Activated CD4-positive, alpha-beta T cell treated with anti-CD3 and anti-CD28 coated beads for 36 hours (primary cell): Measurements from ENCODE around the gene KRT34. TPM values are rescaled to one million over a fixed set of nuclear protein-coding genes. Genes with fewer than 3 reads are reported as not detected.
"Not testable (repeated sequence)": the region's sequence is repeated elsewhere in the genome, so short reads cannot be mapped to it uniquely, and the experiment has no call there.

ENCODE experiments used
- ATAC-seq: fragments of 200-7000 bp; cut with Tn5 transposase; one replicate; pipeline ENCODE4 v1.10.0; 2021; ENCODE audit warnings: mild to moderate bottlenecking, moderate library complexity
- CTCF ChIA-PET: fragments of 350-600 bp; sonication (Branson Sonifier 250); formaldehyde crosslinking; loops from one replicate; lab custom pipeline; 2021; ENCODE audit warnings: antibody characterized with exemption; lab: Charles Lee
- POLR2A ChIA-PET: fragments of 350-600 bp; sonication (Branson Sonifier 250); formaldehyde crosslinking; loops from one replicate; lab custom pipeline; 2021; ENCODE audit warnings: antibody characterized with exemption, inconsistent platforms; lab: Charles Lee
- DNase-seq: peaks from one replicate; pipeline ENCODE4 v3.0.0-alpha.2; 2020
- H3K27ac Mint-ChIP-seq: one replicate; pipeline ENCODE4 v1.8.0; 2021; ENCODE audit warnings: mixed read lengths
- H3K27me3 Mint-ChIP-seq: one replicate; pipeline ENCODE4 v1.8.0; 2021; ENCODE audit warnings: mixed read lengths
- H3K36me3 Mint-ChIP-seq: one replicate; pipeline ENCODE4 v1.8.0; 2021; ENCODE audit warnings: low read depth, mixed read lengths
- H3K4me1 Mint-ChIP-seq: one replicate; pipeline ENCODE4 v1.8.0; 2021; ENCODE audit warnings: mixed read lengths
- H3K4me3 Mint-ChIP-seq: one replicate; pipeline ENCODE4 v1.8.0; 2021; ENCODE audit warnings: mild to moderate bottlenecking, moderate library complexity, mixed read lengths
- H3K9me3 Mint-ChIP-seq: one replicate; pipeline ENCODE4 v1.8.0; 2021; ENCODE audit warnings: low read depth, mixed read lengths
- intact Hi-C, 2 experiments: fragments of 100-400 bp; cut with DNase I in 1 of 2; cut with micrococcal nuclease in 1 of 2; formaldehyde crosslinking; loops; one replicate each; pipeline versions ENCODE4 v1.14.2 to v1.15.1; 2022 to 2024; cut with DNase I, micrococcal nuclease
- total RNA-seq, 2 experiments: library from RNA; stranded (reverse); gene quantifications; one replicate each; pipeline ENCODE4 v1.2.3, GENCODE V29; 2021

The KRT34 gene
- total RNA-seq, 2 experiments from 2014 or later: not detected

GRCh38 chr17:41390411-41390938 is 8.4 kb upstream of the KRT34 start:
- ChIA-PET CTCF (interaction anchor here (0.8 to 1.3 kb wide), 3 partner anchors 13 to 138 kb away, joined by 3 to 4 read pairs (median 3); no protein-coding TSS in a partner anchor), POLR2A (no interaction called here)
- Mint-ChIP-seq H3K9me3 (peaks cover 12% of the 10 kb centered on the region), H3K27ac (no peak overlapping the region), H3K27me3 (peaks cover 5% of the 10 kb centered on the region), H3K4me3 (no peak overlapping the region), H3K4me1 (no peaks in the 10 kb centered on the region), H3K36me3 (no peaks in the 10 kb centered on the region)
- intact Hi-C loops: no loop called here
- ATAC-seq (no peak), DNase-seq (no peak)

- Mint-ChIP-seq H3K27me3 (peaks cover 5% of the 10 kb centered on the region), H3K36me3 (no peaks in the 10 kb centered on the region), H3K9me3 (peaks cover 12% of the 10 kb centered on the region), H3K4me3 (no peak overlapping the region), H3K4me1 (no peaks in the 10 kb centered on the region), H3K27ac (no peak overlapping the region)
- ChIA-PET CTCF (interaction anchor here (0.5 to 0.7 kb wide), 2 partner anchors 92 to 204 kb away, joined by 4 to 5 read pairs; no protein-coding TSS in a partner anchor), POLR2A (no interaction called here)
- DNase-seq (no peak), ATAC-seq (no peak)
- intact Hi-C loops: no loop called here
Measured at GRCh38 chr17:41387670-41388069, 5.6 kb upstream of the KRT34 start.

- Mint-ChIP-seq H3K27me3 (peaks cover 3% of the 10 kb centered on the region), H3K36me3 (no peaks in the 10 kb centered on the region), H3K9me3 (peaks cover 12% of the 10 kb centered on the region), H3K4me1 (no peaks in the 10 kb centered on the region), H3K27ac (no peak overlapping the region), H3K4me3 (no peak overlapping the region)
- intact Hi-C loops: no loop called here
- ATAC-seq: no peak
- no peak for DNase-seq
- ChIA-PET CTCF (no interaction called here), POLR2A (no interaction called here)
Measured at GRCh38 chr17:41386227-41386626, 4.1 kb upstream of the KRT34 start.

GRCh38 chr17:41383690-41384089 is 1.6 kb upstream of the KRT34 start:
- no peaks in the 10 kb centered on the region for H3K36me3 Mint-ChIP-seq
- no peak for DNase-seq
- no peak for ATAC-seq
- H3K27ac Mint-ChIP-seq: no peak overlapping the region
- POLR2A ChIA-PET: no interaction called here
- CTCF ChIA-PET: no interaction called here
- intact Hi-C loops: no loop called here
- H3K4me1 Mint-ChIP-seq: peaks cover 3% of the 10 kb centered on the region
- H3K4me3 Mint-ChIP-seq: no peak overlapping the region
- H3K27me3 Mint-ChIP-seq: no peaks in the 10 kb centered on the region
- H3K9me3 Mint-ChIP-seq: peaks cover 12% of the 10 kb centered on the region

- no peak overlapping the region for H3K27ac Mint-ChIP-seq
- peaks cover 16% of the 10 kb centered on the region for H3K4me1 Mint-ChIP-seq
- ATAC-seq (no peak), DNase-seq (no peak)
- H3K9me3 Mint-ChIP-seq: peaks cover 8% of the 10 kb centered on the region
- CTCF ChIA-PET: interaction anchor here (0.8 kb wide), 1 partner anchor 31 kb away, joined by 3 read pairs; no protein-coding TSS in a partner anchor
- intact Hi-C loops: no loop called here
- no peak overlapping the region for H3K4me3 Mint-ChIP-seq
- no peaks in the 10 kb centered on the region for H3K36me3 Mint-ChIP-seq
- POLR2A ChIA-PET: no interaction called here
- H3K27me3 Mint-ChIP-seq: no peaks in the 10 kb centered on the region
Measured at GRCh38 chr17:41382394-41382793, 288 bp upstream of the KRT34 start.

- H3K9me3 Mint-ChIP-seq, DNase-seq, intact Hi-C loops, H3K27me3 Mint-ChIP-seq, POLR2A ChIA-PET, H3K36me3 Mint-ChIP-seq, ATAC-seq, H3K27ac Mint-ChIP-seq, H3K4me3 Mint-ChIP-seq: not testable (repeated sequence)
- peaks cover 21% of the 10 kb centered on the region for H3K4me1 Mint-ChIP-seq
- CTCF ChIA-PET: interaction anchor here (0.7 to 1.6 kb wide), 4 partner anchors 38 to 268 kb away, joined by 3 to 4 read pairs (median 3); no protein-coding TSS in a partner anchor
Measured at GRCh38 chr17:41380091-41380490, 2.0 kb downstream of the KRT34 start.

GRCh38 chr17:41377546-41377945 is 4.6 kb downstream of the KRT34 start:
- Mint-ChIP-seq H3K9me3 (peaks cover 4% of the 10 kb centered on the region), H3K27me3 (no peaks in the 10 kb centered on the region), H3K27ac (no peak overlapping the region), H3K4me3 (no peak overlapping the region), H3K4me1 (peaks cover 21% of the 10 kb centered on the region), H3K36me3 (no peaks in the 10 kb centered on the region)
- intact Hi-C loops: no loop called here
- no peak for ATAC-seq
- ChIA-PET CTCF (interaction anchor here (0.7 kb wide), 1 partner anchor 22 kb away, joined by 3 read pairs; no protein-coding TSS in a partner anchor), POLR2A (no interaction called here)
- no peak for DNase-seq

GRCh38 chr17:41369713-41370112 is 12.4 kb downstream of the KRT34 start, which contains the start of gene KRT33B:
Gene KRT33B (minus strand): TSS chr17:41369813. CDS start chr17:41369750, 63 bp downstream.
- H3K9me3 Mint-ChIP-seq: peaks cover 4% of the 10 kb centered on the region

GRCh38 chr17:41369023-41369422 is 13.1 kb downstream of the KRT34 start:
- DNase-seq (no peak), ATAC-seq (no peak)
- POLR2A ChIA-PET: no interaction called here
- CTCF ChIA-PET: interaction anchor here (0.7 to 3.7 kb wide), 2 partner anchors 19 to 325 kb away, joined by 3 to 22 read pairs; partner anchors contain the start of gene KRT33A
- Mint-ChIP-seq H3K4me3 (no peak overlapping the region), H3K27me3 (no peaks in the 10 kb centered on the region), H3K4me1 (peaks cover 2% of the 10 kb centered on the region), H3K27ac (no peak overlapping the region), H3K36me3 (no peaks in the 10 kb centered on the region), H3K9me3 (no peaks in the 10 kb centered on the region)
- intact Hi-C loops: no loop called here

More at GRCh38 chr17:41369713-41370112, 12.4 kb downstream of the KRT34 start, which contains the start of gene KRT33B:
- no peak within 1 kb of the TSS for H3K4me3 Mint-ChIP-seq
- H3K27me3 Mint-ChIP-seq: no peaks in the 10 kb centered on the region
- H3K4me1 Mint-ChIP-seq: peaks cover 2% of the 10 kb centered on the region
- H3K27ac Mint-ChIP-seq: no peak within 1 kb of the TSS
- DNase-seq (no peak), ATAC-seq (no peak)
- CTCF ChIA-PET: interaction anchor here (0.8 to 3.7 kb wide), 3 partner anchors 20 to 408 kb away, joined by 3 to 22 read pairs (median 6); partner anchors contain the start of gene KRT33A
- intact Hi-C loops: loop anchor here in 1 of 2 experiments (1.0 kb wide), 1 partner anchor 19 kb away; the partner anchor contains the start of gene KRT33A
- POLR2A ChIA-PET: no interaction called here
- no peaks in the 10 kb centered on the region for H3K36me3 Mint-ChIP-seq

- no peaks in the 10 kb centered on the region for H3K36me3 Mint-ChIP-seq
- H3K4me1 Mint-ChIP-seq: peaks cover 2% of the 10 kb centered on the region
- ATAC-seq (no peak), DNase-seq (no peak)
- no peaks in the 10 kb centered on the region for H3K9me3 Mint-ChIP-seq
- intact Hi-C loops: no loop called here
- no peaks in the 10 kb centered on the region for H3K27me3 Mint-ChIP-seq
- CTCF ChIA-PET: interaction anchor here (0.8 to 0.9 kb wide), 2 partner anchors 181 to 457 kb away, joined by 3 read pairs; no protein-coding TSS in a partner anchor
- no peak overlapping the region for H3K4me3 Mint-ChIP-seq
- no peak overlapping the region for H3K27ac Mint-ChIP-seq
- POLR2A ChIA-PET: no interaction called here
Measured at GRCh38 chr17:41367426-41368075, 14.6 kb downstream of the KRT34 start.

GRCh38 chr17:41366070-41366469 is 16.0 kb downstream of the KRT34 start:
- DNase-seq (no peak), ATAC-seq (no peak)
- Mint-ChIP-seq H3K4me3 (no peak overlapping the region), H3K27me3 (no peaks in the 10 kb centered on the region), H3K4me1 (peaks cover 2% of the 10 kb centered on the region), H3K36me3 (no peaks in the 10 kb centered on the region), H3K27ac (no peak overlapping the region), H3K9me3 (no peaks in the 10 kb centered on the region)
- ChIA-PET CTCF (no interaction called here), POLR2A (no interaction called here)
- intact Hi-C loops: no loop called here
